T-helper 22 cell (primary cell): Measurements from ENCODE around the gene CACNA1C.

Experiments used
- DNase-seq: peaks from one replicate; pipeline ENCODE4 v3.0.0-alpha.2; 2020; ENCODE audit warnings: low read depth

Gene CACNA1C

GRCh38 chr12:2390850-2391390 is 338.1 kb downstream of the CACNA1C start:
- no peak for DNase-seq

DNA sequence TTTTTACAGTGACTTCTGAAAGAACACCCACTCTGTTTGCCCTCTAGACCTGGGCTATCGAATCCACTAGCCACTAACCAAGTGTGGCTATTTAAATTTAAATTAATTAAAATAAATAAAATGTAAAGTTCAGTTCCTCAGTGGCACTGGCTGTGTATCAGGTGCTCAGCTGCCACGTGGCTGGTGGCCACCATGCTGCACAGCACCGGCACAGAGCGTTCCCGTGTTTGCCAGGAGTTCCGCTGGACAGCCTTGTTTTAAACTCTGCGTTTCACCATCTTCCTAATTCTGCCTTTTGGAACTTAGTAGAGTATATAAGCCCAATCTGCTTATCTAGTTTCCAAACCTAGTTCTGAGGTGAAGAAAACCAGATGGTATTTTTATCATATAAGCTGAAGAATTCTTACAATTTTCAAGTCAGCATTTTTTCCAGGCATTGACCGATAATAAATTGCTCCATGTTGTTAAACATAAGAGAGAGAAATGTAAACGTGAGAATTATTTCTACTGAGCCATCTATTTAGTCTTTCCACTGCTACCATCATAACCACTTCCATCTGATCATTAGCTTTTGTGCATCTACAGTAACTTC is 339.0 kb downstream of the CACNA1C start:
- DNase-seq, result no peak

GRCh38 chr12:2393016-2393415 is 340.2 kb downstream of the CACNA1C start:
- no peak for DNase-seq

DNA sequence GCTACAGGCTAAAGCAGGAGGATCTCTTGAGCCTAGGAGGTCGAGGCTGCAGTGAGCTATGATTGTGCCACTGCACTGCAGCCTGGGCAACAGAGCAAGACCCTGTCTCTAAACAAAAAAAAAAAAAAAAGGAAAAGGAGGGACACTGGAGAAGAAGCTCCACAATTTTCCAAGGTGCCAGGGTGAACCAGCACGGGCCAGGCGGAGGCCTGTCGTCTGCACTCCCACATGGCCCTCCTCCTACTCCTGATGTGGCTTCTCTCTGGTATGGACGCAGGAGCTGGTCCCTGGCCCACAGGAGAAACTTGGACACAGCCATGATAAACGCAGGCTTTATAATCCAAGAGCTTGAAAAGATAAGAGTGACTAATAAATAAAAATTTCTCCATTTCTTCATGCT is 341.2 kb downstream of the CACNA1C start:
- DNase-seq, result no peak

DNA sequence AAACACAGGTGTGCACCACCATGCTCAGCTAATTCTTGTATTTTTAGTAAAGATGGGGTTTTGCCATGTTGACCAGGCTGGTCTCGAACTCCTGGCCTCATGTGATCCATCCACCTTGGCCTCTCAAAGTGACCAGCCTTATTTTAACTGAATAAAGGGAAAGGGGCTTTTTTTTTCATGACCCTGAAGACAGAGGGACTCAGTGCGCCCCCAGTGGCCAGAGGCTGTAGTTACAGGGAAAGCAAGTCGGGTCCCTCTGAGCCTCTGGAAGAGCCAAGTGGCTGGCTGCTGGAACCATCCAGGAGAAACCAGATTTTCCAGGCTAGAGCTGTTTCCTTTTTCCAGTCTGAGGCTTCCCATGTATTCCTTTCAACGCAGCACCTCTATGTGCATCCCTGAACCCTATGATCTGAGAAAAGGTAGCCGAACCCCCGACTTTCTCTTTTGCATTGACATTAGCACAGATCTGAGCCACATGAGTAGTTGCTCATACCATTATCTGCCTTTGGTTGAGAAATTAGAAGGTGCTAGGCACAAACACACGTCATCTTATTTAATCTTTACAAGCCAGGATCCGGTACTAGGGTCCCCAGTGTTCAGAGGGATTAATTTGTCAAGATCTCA is 342.7 kb downstream of the CACNA1C start:
- DNase-seq, result no peak

DNA sequence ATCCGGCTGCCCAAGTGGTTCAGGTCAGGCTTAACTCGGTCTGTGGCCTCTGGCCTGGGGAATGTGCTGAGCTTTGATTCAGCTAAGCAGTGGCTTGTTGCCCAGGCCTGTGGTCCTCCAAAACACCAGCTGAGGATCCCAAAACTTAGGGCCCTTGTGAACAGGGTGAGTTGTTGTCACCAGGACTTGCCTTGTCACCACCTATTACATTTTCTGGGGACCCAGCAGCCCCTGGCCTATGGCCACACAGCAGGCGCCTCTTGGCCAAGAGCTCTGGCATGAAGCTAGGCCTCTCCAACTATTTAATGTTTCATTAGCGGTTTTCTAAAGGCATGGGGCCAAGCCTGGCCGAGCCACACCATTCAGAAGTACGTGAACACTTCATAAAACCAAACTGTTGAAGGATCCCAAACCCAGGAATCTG is 343.7 kb downstream of the CACNA1C start:
- no peak for DNase-seq

GRCh38 chr12:2397356-2398045 is 344.7 kb downstream of the CACNA1C start:
- no peak for DNase-seq

- DNase-seq, result no peak
These were observed 348.3 kb downstream of the CACNA1C start for GRCh38 chr12:2401040-2401439.

DNA sequence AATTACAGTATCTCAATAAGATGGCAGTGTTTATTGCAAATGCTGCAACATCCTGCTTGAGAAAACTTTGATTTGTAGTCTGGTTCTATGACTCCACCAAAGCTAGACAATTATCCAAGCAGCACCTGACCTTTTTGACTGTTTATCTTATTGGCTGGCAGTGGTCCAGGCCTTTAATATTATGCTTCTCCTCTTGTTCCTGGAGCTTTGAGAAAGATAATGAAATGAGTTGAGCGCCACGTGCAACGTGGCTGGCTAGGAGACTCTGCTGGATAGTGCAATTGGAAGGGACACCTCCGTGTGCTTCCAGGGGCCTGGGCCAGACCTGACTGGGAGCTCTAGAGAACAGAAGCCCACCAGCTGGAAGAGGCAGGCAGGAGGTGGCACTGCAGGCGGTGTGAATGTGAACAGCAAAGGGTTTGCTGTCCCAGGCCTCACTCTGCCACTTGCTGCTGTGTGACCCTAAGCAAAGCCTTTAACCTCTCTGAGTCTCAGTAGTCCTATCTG is 349.3 kb downstream of the CACNA1C start:
- DNase-seq, result no peak

- DNase-seq, result no peak
These were observed 350.6 kb downstream of the CACNA1C start for GRCh38 chr12:2403221-2403976.

GRCh38 chr12:2405039-2405438 is 352.3 kb downstream of the CACNA1C start:
- DNase-seq, result no peak

DNA sequence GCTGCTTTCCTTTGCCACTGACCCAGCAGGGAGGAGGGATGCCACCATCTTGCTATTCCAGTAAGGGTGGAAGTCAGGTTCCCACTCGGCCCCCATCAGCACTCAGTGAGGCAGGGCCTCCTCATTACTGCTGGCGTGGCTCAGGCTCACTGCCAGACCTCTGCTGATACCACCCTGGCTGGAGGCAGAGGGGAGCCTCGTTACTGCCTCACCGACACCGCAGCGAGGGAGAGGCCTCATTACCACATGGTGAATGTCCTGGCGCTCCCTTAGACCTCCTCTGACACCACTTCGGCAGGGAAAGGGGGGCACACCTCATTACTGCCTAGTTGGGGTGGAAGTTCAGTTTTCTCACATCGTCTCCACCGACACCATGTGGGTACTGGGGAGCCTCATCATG is 354.1 kb downstream of the CACNA1C start:
- no peak for DNase-seq

- no peak for DNase-seq
These were observed 355.5 kb downstream of the CACNA1C start for GRCh38 chr12:2408262-2408661.

GRCh38 chr12:2409656-2410265 is 357.0 kb downstream of the CACNA1C start:
- DNase-seq, result no peak

DNA sequence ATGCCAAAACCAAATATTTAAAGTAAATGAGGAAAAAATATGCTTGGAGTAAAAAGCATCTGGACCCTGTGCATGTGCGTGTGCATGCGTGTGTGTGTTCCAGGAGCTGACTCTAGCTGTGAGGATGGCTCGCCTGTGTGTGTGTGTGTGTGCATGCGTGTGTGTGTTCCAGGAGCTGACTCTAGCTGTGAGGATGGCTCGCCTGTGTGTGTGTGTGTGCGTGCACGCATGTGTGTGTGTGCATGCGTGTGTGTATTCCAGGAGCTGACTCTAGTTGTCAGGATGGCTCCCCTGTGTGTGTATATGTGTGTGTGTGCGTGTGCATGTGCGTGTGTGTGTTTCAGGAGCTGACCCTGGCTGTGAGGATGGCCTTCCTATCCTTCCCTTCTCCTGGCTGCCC is 357.7 kb downstream of the CACNA1C start:
- no peak for DNase-seq

DNA sequence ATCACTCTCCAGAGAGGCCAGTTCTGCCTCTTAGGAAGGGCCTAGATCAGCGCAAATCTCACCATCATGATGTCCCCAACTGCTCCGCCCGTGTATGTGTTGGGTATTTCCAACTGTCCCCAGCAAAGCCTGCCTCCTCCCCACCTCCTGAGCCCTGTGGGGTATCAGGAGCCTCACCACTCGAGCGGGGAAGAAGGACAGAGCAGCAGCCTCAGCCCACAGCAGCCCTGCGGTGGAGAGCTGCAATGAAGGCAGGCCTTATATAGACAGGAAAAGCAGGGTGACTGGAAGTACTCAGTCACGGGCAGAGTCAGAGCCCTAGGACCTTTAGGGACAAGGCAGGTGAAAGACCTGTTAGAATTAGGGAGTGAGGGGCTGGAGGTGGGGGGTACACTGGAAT is 358.2 kb downstream of the CACNA1C start:
- DNase-seq, result no peak

GRCh38 chr12:2411616-2412304 is 359.0 kb downstream of the CACNA1C start:
- no peak for DNase-seq

GRCh38 chr12:2412305-2412643 is 359.5 kb downstream of the CACNA1C start:
- no peak for DNase-seq

- DNase-seq, result no peak
These were observed 360.5 kb downstream of the CACNA1C start for GRCh38 chr12:2413301-2413700.

GRCh38 chr12:2413999-2414792 is 361.4 kb downstream of the CACNA1C start:
- no peak for DNase-seq
